HEK293 (cell line): ENCODE results near the gene ACADL.

Experiments
- CTCF ChIA-PET: fragments of 350-600 bp; formaldehyde crosslinking; extraction: SDS; loops from one replicate; lab custom pipeline; 2021; ENCODE audit warnings: antibody characterized with exemption; lab: Yijun Ruan, JAX
- POLR2A ChIA-PET: fragments of 300-600 bp; formaldehyde crosslinking; extraction: SDS; loops from one replicate; lab custom pipeline; 2020; ENCODE audit warnings: antibody characterized with exemption, inconsistent platforms; lab: Yijun Ruan, JAX
- H3K27ac ChIP-seq: fragments of 200-500 bp; sonication (Bioruptor generic); 2 replicates; pipeline ENCODE4 v1.5.1; 2014; ENCODE audit warnings: low read depth, low read length, control low read depth, inconsistent platforms; ENCODE audit errors: extremely low read depth
- H3K36me3 ChIP-seq, 2 experiments: fragments of 200-500 bp in 1 of 2; sonication (Bioruptor generic) in 1 of 2; 1 replicate in 1 of 2; 2 replicates in 1 of 2; pipeline ENCODE4 v1.5.1; 2014 to 2017; ENCODE audit warnings: inconsistent platforms in 2 of 2, low read length in 2 of 2; ENCODE audit not compliant: control insufficient read depth in 2 of 2, insufficient read depth in 1 of 2
- H3K4me1 ChIP-seq: fragments of 200-500 bp; sonication (Bioruptor generic); 2 replicates; pipeline ENCODE4 v1.5.1; 2014; ENCODE audit warnings: mild to moderate bottlenecking, low read length, inconsistent platforms; ENCODE audit not compliant: control insufficient read depth, insufficient read depth
- H3K4me3 ChIP-seq: 2 replicates; pipeline ENCODE4 v1.5.1; 2011; ENCODE audit warnings: low read depth, mild to moderate bottlenecking, control low read depth, low read length, moderate library complexity
- H3K9me3 ChIP-seq: fragments of 200-500 bp; sonication (Bioruptor generic); 2 replicates; pipeline ENCODE4 v1.5.1; 2014; ENCODE audit warnings: low read depth, low read length, inconsistent platforms; ENCODE audit not compliant: control insufficient read depth, insufficient read depth
- BCL11B ChIP-seq: fragments of 450-650 bp; formaldehyde crosslinking; IDR thresholded peaks from 2 replicates; pipeline ENCODE4 v1.5.1; 2016; ENCODE audit warnings: low read depth, missing biosample characterization, missing genetic modification characterization
- GLI2 ChIP-seq: fragments of 450-650 bp; formaldehyde crosslinking; IDR thresholded peaks from 2 replicates; pipeline ENCODE4; 2017; ENCODE audit warnings: missing biosample characterization, missing genetic modification characterization, low read depth, borderline replicate concordance
- GLI4 ChIP-seq: fragments of 450-650 bp; formaldehyde crosslinking; IDR thresholded peaks from 2 replicates; pipeline ENCODE4 v1.5.1; 2016; ENCODE audit warnings: missing biosample characterization, missing genetic modification characterization
- TCF7L2 ChIP-seq: IDR thresholded peaks from 2 replicates; pipeline ENCODE4 v1.6.1; 2011; ENCODE audit warnings: low read depth, mild to moderate bottlenecking, inconsistent platforms, low read length, moderate library complexity, borderline replicate concordance
- ZBTB10 ChIP-seq: fragments of 450-650 bp; formaldehyde crosslinking; IDR thresholded peaks from 2 replicates; pipeline ENCODE4 v1.5.1; 2016; ENCODE audit warnings: missing biosample characterization, missing genetic modification characterization
- ZFP3 ChIP-seq: fragments of 450-650 bp; formaldehyde crosslinking; IDR thresholded peaks from 2 replicates; pipeline ENCODE4 v1.5.1; 2016; ENCODE audit warnings: low read depth, missing biosample characterization, missing genetic modification characterization
- ZFP41 ChIP-seq: fragments of 450-650 bp; formaldehyde crosslinking; IDR thresholded peaks from 2 replicates; pipeline ENCODE4 v1.5.1; 2016; ENCODE audit warnings: missing biosample characterization, missing genetic modification characterization, borderline replicate concordance
- ZNF121 ChIP-seq: fragments of 450-650 bp; formaldehyde crosslinking; IDR thresholded peaks from 2 replicates; pipeline ENCODE4 v1.5.1; 2016; ENCODE audit warnings: missing biosample characterization, missing genetic modification characterization
- ZNF174 ChIP-seq: fragments of 450-650 bp; formaldehyde crosslinking; IDR thresholded peaks from 2 replicates; pipeline ENCODE4 v1.5.0; 2017; ENCODE audit warnings: missing biosample characterization, mild to moderate bottlenecking, missing genetic modification characterization
- ZNF175 ChIP-seq: fragments of 450-650 bp; formaldehyde crosslinking; IDR thresholded peaks from 2 replicates; pipeline ENCODE4 v1.5.1; 2016; ENCODE audit warnings: missing biosample characterization, missing genetic modification characterization
- ZNF354C ChIP-seq: fragments of 450-650 bp; formaldehyde crosslinking; IDR thresholded peaks from 2 replicates; pipeline ENCODE4 v1.5.1; 2016; ENCODE audit warnings: missing biosample characterization, missing genetic modification characterization, low read depth, borderline replicate concordance
- ZNF366 ChIP-seq: fragments of 450-650 bp; formaldehyde crosslinking; conservative IDR thresholded peaks from 2 replicates; pipeline ENCODE4 v1.5.1; 2016; ENCODE audit warnings: missing biosample characterization, missing genetic modification characterization
- ZNF488 ChIP-seq: fragments of 450-650 bp; formaldehyde crosslinking; IDR thresholded peaks from 2 replicates; pipeline ENCODE4 v1.5.1; 2016; ENCODE audit warnings: missing biosample characterization, missing genetic modification characterization
- ZNF544 ChIP-seq: fragments of 450-650 bp; formaldehyde crosslinking; IDR thresholded peaks from 2 replicates; pipeline ENCODE4 v1.5.0; 2017; ENCODE audit warnings: missing biosample characterization, missing genetic modification characterization
- ZNF571 ChIP-seq: fragments of 450-650 bp; formaldehyde crosslinking; IDR thresholded peaks from 2 replicates; pipeline ENCODE4 v1.5.0; 2017; ENCODE audit warnings: missing biosample characterization, missing genetic modification characterization
- ZNF624 ChIP-seq: fragments of 450-650 bp; formaldehyde crosslinking; IDR thresholded peaks from 2 replicates; pipeline ENCODE4 v1.5.1; 2017; ENCODE audit warnings: missing biosample characterization, missing genetic modification characterization
- ZNF664 ChIP-seq: fragments of 450-650 bp; formaldehyde crosslinking; IDR thresholded peaks from 2 replicates; pipeline ENCODE4 v1.5.1; 2016; ENCODE audit warnings: missing biosample characterization, missing genetic modification characterization
- ZNF747 ChIP-seq: fragments of 450-650 bp; formaldehyde crosslinking; IDR thresholded peaks from 2 replicates; pipeline ENCODE4 v1.5.1; 2016; ENCODE audit warnings: missing biosample characterization, missing genetic modification characterization
- ZNF768 ChIP-seq: fragments of 450-650 bp; formaldehyde crosslinking; IDR thresholded peaks from 2 replicates; pipeline ENCODE4 v1.5.1; 2018; ENCODE audit warnings: missing biosample characterization, mild to moderate bottlenecking, missing genetic modification characterization
- ZNF791 ChIP-seq: fragments of 450-650 bp; formaldehyde crosslinking; IDR thresholded peaks from 2 replicates; pipeline ENCODE4 v1.5.1; 2016; ENCODE audit warnings: missing biosample characterization, missing genetic modification characterization
- ZXDB ChIP-seq: fragments of 450-650 bp; formaldehyde crosslinking; IDR thresholded peaks from 2 replicates; pipeline ENCODE4 v1.5.1; 2016; ENCODE audit warnings: missing biosample characterization, missing genetic modification characterization

Gene ACADL

GRCh38 chr2:210179351-210179990, 45.8 kb downstream of the ACADL start:
- peaks cover 12% of the 10 kb centered on the region; the same call in 1 of the 2 replicates for H3K4me1 ChIP-seq
- CTCF ChIA-PET: interaction anchor here (0.6 to 0.7 kb wide), 2 partner anchors 16 to 800 kb away, joined by 3 to 4 read pairs; no protein-coding TSS in a partner anchor
- TF ChIP-seq TCF7L2 (peak; percentile 38; the same call in 1 of the 2 replicates), ZNF174 (tag by site-specific recombination) (no peak)
- TF ChIP-seq, all 188 proteins: peak for 1
- POLR2A ChIA-PET: no interaction called here
- Histone ChIP-seq H3K27ac (no peak overlapping the region), H3K9me3 (no peaks in the 10 kb centered on the region), H3K4me3 (no peak overlapping the region), H3K36me3 (no peaks in the 10 kb centered on the region)

- ChIA-PET POLR2A (no interaction called here), CTCF (no interaction called here)
- Histone ChIP-seq H3K4me3 (no peak overlapping the region), H3K36me3 (no peaks in the 10 kb centered on the region), H3K27ac (no peak overlapping the region), H3K4me1 (peaks cover 12% of the 10 kb centered on the region; the same call in 1 of the 2 replicates), H3K9me3 (no peaks in the 10 kb centered on the region)
- TF ChIP-seq ZBTB10 (tag by site-specific recombination) (no peak), ZNF488 (tag by site-specific recombination) (no peak), ZNF175 (tag by site-specific recombination) (no peak), ZNF366 (tag by site-specific recombination) (no peak), GLI4 (tag by site-specific recombination) (no peak), ZNF624 (tag by site-specific recombination) (no peak), GLI2 (tag by site-specific recombination) (no peak), ZNF354C (tag by site-specific recombination) (no peak), ZNF791 (tag by site-specific recombination) (no peak), ZNF571 (no peak), ZXDB (tag by site-specific recombination) (no peak), BCL11B (tag by site-specific recombination) (no peak), ZFP41 (tag by site-specific recombination) (no peak), ZNF664 (tag by site-specific recombination) (no peak), ZNF747 (no peak), ZNF544 (tag by site-specific recombination) (no peak), ZFP3 (tag by site-specific recombination) (no peak), ZNF768 (tag by site-specific recombination) (no peak), ZNF121 (tag by site-specific recombination) (no peak)
These were observed 47.5 kb downstream of the ACADL start for GRCh38 chr2:210177769-210178168.
